Measurements from ENCODE around the gene ZNF609.

The ZNF609 gene

DNA sequence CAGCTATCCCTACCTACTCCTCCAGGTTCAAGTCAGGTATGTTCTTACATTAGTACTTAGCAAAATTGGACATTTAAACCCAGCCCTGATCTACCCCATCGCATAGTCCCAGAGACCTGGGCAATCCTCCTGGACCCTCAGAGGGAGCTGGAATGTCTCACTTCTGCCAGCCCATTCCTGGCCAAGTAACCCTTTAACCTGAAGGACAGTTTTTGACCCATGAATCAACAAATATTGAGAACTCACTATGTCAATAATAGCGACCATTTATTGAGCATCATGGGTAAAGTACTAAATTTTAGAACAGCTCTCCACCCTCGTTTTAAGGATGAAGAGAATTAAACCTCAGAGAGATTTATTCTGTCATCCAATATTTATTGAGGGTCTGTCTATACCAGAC, 244.6 kb downstream of the ZNF609 start:
- no peak for DNase-seq (ENCODE audit: low read depth, low spot score)
- no peak overlapping the region for H3K27ac ChIP-seq

DNA sequence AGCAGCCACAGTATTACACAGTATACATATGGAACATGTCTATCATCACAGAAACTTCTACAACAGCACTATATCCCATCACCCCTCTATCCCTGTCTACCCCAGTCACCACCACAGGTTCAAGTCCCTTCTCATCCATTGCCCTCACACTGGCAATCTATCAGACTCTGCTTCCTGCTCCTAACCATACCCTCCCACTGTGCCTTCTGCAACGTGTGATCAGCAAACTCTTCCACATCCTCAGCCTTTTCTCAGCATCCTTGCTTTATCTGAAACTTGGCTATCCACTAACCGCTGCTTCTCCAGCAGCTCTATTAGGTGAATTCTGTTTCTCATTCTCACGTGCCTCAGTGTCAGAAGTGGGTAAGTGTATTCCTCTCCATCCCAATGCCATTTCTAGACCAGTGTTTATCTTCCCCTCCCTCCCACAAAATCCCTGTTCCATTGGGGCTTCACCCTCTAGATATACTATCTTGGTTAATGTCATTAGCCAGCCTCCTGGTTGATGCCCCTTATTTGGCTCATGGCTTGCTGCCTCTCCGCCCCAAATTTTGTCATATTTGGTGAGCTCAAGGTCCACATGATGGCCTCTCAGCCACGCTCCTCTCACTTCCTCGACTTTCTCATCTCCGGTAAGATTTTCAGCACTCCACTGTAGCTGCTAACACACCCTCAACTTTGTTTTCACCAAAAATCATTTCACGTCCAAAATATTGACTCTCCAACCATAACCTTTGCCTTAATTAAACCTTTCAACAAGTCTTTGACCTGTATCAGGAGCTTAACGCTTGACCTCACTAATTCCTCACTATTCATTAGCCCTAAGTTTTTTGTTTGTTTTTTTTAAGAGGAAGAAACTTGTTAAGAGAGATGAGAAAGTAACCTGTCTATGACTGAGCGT, 245.9 kb downstream of the ZNF609 start:
- DNase-seq (ENCODE audit: low read depth, low spot score), result no peak
- no peak overlapping the region for H3K27ac ChIP-seq

DNA sequence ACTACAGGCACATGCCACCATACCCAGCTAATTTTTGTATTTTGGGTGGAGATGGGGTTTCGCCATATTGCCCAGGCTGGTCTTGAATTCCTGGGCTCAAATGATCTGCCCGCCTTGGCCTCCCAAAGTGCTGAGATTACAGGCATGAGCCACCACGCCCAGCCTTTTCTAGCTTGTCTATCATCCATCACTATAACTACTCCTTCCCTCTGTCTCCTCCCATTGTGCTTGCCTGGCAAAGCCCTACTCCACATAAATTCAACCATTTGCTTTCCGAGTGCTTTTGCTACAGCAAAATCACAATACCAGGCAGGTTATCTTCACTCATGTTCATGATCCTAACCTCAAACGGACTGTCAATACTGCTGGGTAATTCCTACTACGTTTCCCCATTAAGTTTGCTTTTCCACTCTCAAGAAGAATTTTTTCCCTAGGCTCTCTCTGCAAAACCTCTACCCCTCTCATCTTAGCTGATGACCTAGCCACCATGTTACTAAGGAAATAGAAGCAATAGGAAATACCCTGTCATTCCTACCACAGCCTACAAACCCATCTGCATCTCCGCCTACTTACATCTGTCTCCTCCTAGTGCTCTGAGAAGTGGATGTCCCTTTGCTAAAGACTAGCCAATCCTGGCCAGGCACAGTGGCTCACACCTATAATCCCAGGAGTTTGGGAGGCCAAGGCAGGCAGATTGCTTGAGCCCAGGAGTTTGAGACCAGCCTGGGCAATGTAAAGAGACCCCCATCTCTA, 250.5 kb downstream of the ZNF609 start:
- no peak overlapping the region for H3K27ac ChIP-seq
- DNase-seq (ENCODE audit: low read depth, low spot score), result no peak

DNA sequence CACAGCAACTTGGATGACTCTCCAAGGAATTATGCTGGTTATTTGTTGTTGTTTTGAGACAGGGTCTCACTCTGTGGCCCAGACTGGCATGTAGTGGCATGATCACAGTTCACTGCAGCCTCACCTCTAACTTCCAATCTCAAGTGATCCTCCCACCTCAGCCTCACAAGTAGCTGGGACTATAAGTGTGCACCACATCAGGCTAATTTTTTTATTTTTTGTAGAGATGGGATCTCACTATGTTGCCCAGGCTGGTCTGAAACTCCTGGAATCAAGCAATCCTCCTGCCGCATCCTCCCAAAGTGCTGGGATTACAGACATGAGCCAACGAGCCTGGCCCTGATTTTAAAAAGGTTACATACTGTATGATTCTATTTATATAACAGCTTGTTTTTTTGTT, 252.0 kb downstream of the ZNF609 start:
- no peak for DNase-seq (ENCODE audit: low read depth, low spot score)
- no peak overlapping the region for H3K27ac ChIP-seq

DNA sequence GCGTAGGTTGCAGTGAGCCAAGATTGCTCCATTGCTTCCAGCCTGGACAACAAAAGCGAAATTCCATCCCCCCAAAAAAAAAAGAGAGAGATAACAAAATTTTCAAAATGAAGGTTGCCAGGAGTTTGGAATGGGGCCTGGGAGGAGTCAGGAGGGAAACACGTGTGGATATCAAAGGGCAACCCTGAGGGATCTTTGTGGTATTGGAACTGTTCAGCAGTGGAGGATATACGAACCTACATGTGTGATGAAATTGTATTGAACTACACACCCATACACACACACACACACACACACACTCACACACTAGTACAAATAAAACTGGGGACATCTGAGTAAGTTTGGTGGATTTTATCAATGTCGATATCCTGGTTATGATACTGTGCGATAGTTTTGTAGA, 253.2 kb downstream of the ZNF609 start:
- DNase-seq (ENCODE audit: low read depth, low spot score), result no peak
- H3K27ac ChIP-seq, result no peak overlapping the region

DNA sequence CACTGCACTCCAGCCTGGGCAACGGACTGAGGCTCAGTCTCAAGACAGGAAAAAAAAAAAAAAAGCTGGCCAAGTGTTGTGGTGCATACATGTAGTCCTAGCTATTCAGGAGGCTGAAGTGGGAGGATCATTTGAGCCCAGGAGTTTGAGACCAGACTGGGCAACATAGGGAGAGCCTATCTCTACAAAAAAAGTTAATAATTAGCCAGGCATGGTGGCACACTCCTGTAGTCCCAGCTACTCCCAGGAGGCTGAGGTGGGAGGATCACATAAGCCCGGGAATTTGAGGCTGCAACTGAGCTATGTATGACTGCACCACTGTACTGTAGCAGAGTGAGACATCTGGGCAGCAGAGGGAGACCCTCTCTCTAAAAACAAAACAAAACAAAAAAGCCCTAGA, 256.1 kb downstream of the ZNF609 start:
- no peak for DNase-seq (ENCODE audit: low read depth, low spot score)
- H3K27ac ChIP-seq, result no peak overlapping the region

DNA sequence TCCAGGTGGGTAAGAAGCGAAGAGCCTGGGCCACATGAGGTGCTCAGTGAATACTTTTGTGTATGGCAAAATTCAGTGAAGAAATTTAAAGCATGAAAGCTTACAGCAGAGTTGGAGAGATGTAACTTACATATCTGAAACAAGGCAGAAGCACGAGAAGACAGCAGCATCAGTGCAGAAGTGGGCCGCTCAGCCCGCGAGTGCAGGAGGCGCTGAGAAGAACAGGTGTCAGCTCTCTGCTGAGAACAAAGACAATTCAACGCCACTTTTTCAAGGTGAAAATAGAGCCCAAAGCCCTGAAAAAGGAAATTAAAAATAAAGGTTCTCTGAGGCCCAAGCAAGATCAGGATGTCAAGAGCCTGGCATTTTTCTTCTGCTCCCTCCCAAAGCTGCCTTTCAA, 256.8 kb downstream of the ZNF609 start:
- no peak for DNase-seq (ENCODE audit: low read depth, low spot score)
- no peak overlapping the region for H3K27ac ChIP-seq

DNA sequence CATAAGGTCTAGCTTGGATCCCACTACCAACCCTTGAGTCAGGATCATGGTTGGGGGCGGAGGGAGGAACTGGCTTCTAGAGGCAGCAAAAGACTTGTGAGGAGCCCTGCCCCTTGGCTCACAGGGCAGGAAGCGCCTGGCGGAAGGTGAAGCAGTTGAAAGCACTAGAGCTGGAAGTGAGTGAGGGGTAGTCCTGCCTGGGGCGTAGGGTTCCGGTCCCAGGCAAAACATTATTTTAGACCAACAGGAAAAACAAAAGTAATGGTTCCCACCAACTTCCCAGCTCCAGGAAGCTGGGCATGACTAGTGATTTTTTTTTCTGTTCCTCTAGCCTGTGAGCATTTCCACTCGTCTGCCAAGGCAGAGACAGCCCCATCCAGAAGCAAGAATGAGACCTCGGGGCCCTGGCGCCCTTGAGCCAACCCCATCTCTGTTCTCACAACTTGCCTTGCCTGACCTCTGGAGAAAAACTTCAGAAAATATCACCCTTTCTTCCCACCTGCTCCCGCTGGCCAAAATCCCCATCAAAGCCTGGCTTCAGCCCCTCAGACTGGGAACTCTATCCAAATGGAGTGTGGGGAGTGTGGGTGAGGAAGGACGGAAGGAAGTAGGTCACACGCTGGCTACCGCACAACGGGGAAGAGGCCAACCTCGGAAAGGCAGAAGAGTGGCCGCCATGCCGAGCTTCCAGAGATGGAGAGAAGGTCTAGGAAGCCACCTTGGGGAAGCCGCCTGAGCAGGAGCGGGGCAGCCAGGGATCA, 257.5 kb downstream of the ZNF609 start:
- no peak overlapping the region for H3K27ac ChIP-seq
- no peak for DNase-seq (ENCODE audit: low read depth, low spot score)

DNA sequence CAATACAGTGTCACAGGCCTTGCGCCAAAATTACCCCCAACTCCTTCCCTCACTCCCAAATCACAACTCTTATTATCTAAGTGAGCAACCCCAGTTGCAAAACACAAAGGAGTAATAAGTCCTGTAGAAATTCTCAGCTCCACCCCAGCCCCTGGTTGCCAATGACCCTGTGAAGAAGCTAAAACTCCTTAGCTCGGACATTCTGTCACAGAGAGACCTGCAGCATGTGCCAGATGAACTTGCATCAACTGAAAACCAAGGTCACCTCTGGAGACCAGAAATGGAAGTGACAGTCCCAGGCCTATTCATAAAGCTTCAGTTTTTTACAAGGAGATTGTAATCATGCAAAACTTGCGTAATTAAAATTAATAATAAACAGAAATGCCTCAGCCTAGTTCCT, 259.8 kb downstream of the ZNF609 start:
- no peak overlapping the region for H3K27ac ChIP-seq
- no peak for DNase-seq (ENCODE audit: low read depth, low spot score)

DNA sequence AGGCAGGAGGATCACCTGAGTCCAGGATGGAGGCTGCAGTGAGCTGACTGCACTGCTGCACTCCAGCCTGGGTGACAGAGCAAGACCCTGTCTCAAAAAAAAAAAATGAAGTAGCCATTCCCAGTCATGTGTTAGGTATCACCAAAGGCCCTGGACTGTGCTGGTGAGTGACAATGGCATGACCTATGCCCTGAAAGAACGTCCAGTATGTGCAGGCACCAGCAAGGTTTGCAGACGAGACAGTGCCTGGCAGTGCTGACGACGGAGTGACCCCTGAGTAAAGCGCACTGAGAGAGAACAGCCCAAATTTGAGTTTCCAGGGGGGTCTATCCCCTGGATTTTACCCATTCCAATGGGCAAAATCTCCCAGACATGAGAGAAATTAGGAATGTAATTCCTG, 269.8 kb downstream of the ZNF609 start:
- DNase-seq (ENCODE audit: low read depth, low spot score), result no peak
- no peak overlapping the region for H3K27ac ChIP-seq

DNA sequence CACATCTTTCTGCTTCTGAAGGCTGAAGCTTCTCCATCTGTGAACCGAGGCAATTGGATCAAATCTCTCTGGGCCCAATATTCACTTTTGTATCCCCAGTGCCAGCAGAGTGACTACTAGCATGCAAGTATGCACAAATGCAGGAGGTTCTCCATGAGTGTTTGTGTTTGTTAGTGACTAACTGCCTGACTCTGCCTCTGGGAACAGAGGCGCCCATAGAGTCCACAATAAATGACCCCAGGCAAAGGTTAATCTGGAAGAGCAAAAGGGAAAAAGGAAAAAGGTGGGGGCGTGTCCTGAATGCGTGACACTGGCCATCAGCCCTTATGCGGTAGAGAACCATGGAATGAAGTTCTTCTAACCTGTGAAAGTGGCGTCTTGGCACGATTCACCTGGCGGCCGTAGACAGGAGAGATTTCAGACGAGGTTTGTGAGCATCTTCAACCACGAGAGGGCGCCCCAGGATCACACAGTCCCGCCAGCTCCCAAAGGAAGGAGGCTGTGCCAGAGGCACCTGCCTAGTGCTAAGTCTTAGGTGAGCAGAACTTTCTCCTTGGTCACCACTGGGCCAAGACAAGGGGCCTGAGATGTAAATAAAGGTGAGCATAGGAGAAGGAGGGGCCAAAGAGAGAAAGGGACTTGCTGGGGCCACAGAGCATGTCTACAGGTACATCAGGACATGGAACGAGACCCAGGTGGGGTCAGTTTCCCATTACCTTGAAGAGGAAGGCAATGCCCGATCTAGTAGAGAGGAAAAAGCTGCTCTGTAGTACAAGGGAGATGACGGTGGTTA, 270.8 kb downstream of the ZNF609 start:
- no peak for DNase-seq (ENCODE audit: low read depth, low spot score)
- no peak overlapping the region for H3K27ac ChIP-seq

DNA sequence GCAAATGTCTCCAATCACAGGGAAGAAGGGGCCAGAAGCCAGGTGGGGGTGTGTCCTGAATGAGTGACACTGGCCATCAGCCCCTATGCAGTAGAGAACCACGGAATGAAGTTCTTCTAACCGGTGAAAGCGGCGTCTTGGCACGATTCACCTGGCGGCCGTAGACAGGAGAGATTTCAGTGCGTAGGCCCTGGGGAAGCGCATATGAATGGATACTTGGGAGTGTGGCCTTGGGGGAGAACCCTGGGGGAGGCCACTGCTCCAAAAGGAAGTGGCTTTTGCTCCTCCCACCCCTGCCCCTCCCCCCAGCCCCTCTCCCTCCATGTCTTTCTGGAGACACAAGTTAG, 271.4 kb downstream of the ZNF609 start:
- no peak overlapping the region for H3K27ac ChIP-seq
- no peak for DNase-seq (ENCODE audit: low read depth, low spot score)

DNA sequence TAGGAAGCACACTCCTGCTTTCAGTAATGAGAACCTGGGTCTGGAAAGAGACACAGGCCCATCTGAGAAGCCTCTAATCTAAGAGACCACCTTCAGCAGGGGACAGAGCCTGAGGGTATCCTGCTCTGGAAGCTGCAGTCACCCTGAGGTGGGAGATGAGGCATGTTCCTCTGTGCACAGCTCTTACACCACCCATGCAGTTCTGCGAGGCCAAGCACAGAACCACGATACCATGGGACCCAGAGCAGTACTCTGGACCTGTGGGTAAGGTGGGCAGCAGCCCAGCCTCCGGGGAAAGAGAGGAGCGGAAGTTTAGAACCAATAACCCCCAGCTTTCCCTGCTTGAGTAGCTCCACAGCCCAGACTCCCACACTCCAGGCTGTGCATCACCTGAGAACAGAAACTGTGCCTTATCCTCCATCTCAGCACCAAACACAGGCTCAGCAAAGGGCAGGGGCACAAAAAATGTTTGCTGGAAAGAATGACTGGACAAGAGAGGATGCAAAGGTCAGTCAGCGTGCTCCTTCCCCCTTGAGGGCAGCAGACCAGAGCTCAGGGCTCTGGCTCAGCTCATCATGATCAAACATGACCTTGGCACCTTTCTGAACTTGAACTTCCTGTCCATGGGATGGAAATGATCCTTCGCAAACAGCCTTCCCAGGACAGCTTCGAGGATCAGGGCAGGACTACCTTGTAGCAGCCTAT, 271.9 kb downstream of the ZNF609 start:
- DNase-seq (ENCODE audit: low read depth, low spot score), result no peak
- H3K27ac ChIP-seq, result no peak overlapping the region
